HG02763 (cell line): ENCODE data around the gene B4GALT4.
"Not testable (repeated sequence)": the region's sequence is repeated elsewhere in the genome, so short reads cannot be mapped to it uniquely, and the experiment has no call there.

ENCODE experiments used
- ATAC-seq: cut with Tn5 transposase; IDR thresholded peaks from one replicate; pipeline ENCODE4 v1.9.1; 2021; ENCODE audit warnings: mild to moderate bottlenecking, moderate library complexity; ENCODE audit not compliant: unreplicated experiment

The B4GALT4 gene

GRCh38 chr3:119205685-119206084, 35.0 kb downstream of the B4GALT4 start:
- no peak for ATAC-seq

GRCh38 chr3:119205209-119205608, 35.5 kb downstream of the B4GALT4 start:
- no peak for ATAC-seq

- no peak for ATAC-seq
Measured at GRCh38 chr3:119195911-119196310, 44.8 kb downstream of the B4GALT4 start.

- ATAC-seq: no peak
Measured at GRCh38 chr3:119195151-119195476, 45.6 kb downstream of the B4GALT4 start.

GRCh38 chr3:119194237-119195150, 46.2 kb downstream of the B4GALT4 start:
- ATAC-seq: no peak

- ATAC-seq: no peak
Measured at GRCh38 chr3:119191800-119192199, 48.9 kb downstream of the B4GALT4 start.

- no peak for ATAC-seq
Measured at GRCh38 chr3:119187266-119187665, 53.4 kb downstream of the B4GALT4 start.

GRCh38 chr3:119184796-119185570, 55.7 kb downstream of the B4GALT4 start:
- ATAC-seq: no peak

GRCh38 chr3:119184111-119184510, 56.6 kb downstream of the B4GALT4 start:
- no peak for ATAC-seq

GRCh38 chr3:119181765-119182164, 58.9 kb downstream of the B4GALT4 start:
- no peak for ATAC-seq

GRCh38 chr3:119177321-119177720, 63.4 kb downstream of the B4GALT4 start:
- ATAC-seq: no peak

GRCh38 chr3:119176778-119177177, 63.9 kb downstream of the B4GALT4 start:
- no peak for ATAC-seq

GRCh38 chr3:119175872-119176756, 64.6 kb downstream of the B4GALT4 start:
- no peak for ATAC-seq

GRCh38 chr3:119173325-119173724, 67.4 kb downstream of the B4GALT4 start, which contains the start of gene UPK1B:
Gene UPK1B, plus strand, starts transcription at chr3:119173598. Its CDS starts 13,144 bp downstream, at chr3:119186742.
- no peak for ATAC-seq

GRCh38 chr3:119170821-119171220, 69.9 kb downstream of the B4GALT4 start:
- no peak for ATAC-seq

GRCh38 chr3:119164745-119165144, 75.9 kb downstream of the B4GALT4 start:
- ATAC-seq: not testable (repeated sequence)
